ENCODE data around the gene SNX5. TPM values are rescaled to one million over a fixed set of nuclear protein-coding genes. Genes with fewer than 3 reads are reported as not detected.

The SNX5 gene
- total and polyA plus RNA-seq, 2 of the 13 experiments (the other 11 are each of a cell fraction or from before 2014, with no cell fraction given): 664 to 1,040 TPM

GRCh38 chr20:17969884-17970409 lies 1.4 kb upstream of the SNX5 start (continued):
- TF ChIP-seq TEF (CRISPR knock-in tag; IDR thresholded peaks at IDR 0.05): no peak
- TF ChIP-seq RNF219 (CRISPR knock-in tag; IDR thresholded peaks at IDR 0.05): no peak
- no peak for TF ChIP-seq MIXL1 (CRISPR knock-in tag; IDR thresholded peaks at IDR 0.05)
- TF ChIP-seq XRCC5 (optimal IDR thresholded peaks at IDR 0.05; ENCODE audit: low read length): no peak
- TF ChIP-seq SP5 (CRISPR knock-in tag; IDR thresholded peaks at IDR 0.05; ENCODE audit: borderline replicate concordance, low read depth): no peak
- no peak for TF ChIP-seq CERS6 (CRISPR knock-in tag; IDR thresholded peaks at IDR 0.05)
- no peak for TF ChIP-seq ZNF740 (CRISPR knock-in tag; IDR thresholded peaks at IDR 0.05)
- no peak for TF ChIP-seq ZNF207 (IDR thresholded peaks at IDR 0.05; ENCODE audit: borderline replicate concordance)
- no peak for TF ChIP-seq ZNF710 (CRISPR knock-in tag; IDR thresholded peaks at IDR 0.05; ENCODE audit: borderline replicate concordance)
- no peak for TF ChIP-seq SRSF1 (optimal IDR thresholded peaks at IDR 0.05; ENCODE audit: low read depth, low read length)
- TF ChIP-seq ZNF7 (CRISPR knock-in tag; IDR thresholded peaks at IDR 0.05): no peak
- TF ChIP-seq AHDC1 (CRISPR knock-in tag; IDR thresholded peaks at IDR 0.05; ENCODE audit: borderline replicate concordance): peak; percentile 59; the same call in 1 of the 2 replicates
- no peak for TF ChIP-seq ATF4 (CRISPR knock-in tag; IDR thresholded peaks at IDR 0.05)
- TF ChIP-seq ZNF614 (CRISPR knock-in tag; IDR thresholded peaks at IDR 0.05; ENCODE audit: borderline replicate concordance): peak; percentile 53
- TF ChIP-seq KDM5B (CRISPR knock-in tag; IDR thresholded peaks at IDR 0.05; ENCODE audit: borderline replicate concordance): no peak
- no peak for TF ChIP-seq RBAK (CRISPR knock-in tag; IDR thresholded peaks at IDR 0.05)
